UCSD-AML1 (cell line): Measurements from ENCODE around the gene CPPED1.
"Not testable (repeated sequence)": the region's sequence is repeated elsewhere in the genome, so short reads cannot be mapped to it uniquely, and the experiment has no call there.

Source experiments
- DNase-seq: peaks from one replicate; lab custom pipeline; 2025; ENCODE audit not compliant: unreplicated experiment; lab: John Stamatoyannopoulos, UW

Gene CPPED1, protein sequence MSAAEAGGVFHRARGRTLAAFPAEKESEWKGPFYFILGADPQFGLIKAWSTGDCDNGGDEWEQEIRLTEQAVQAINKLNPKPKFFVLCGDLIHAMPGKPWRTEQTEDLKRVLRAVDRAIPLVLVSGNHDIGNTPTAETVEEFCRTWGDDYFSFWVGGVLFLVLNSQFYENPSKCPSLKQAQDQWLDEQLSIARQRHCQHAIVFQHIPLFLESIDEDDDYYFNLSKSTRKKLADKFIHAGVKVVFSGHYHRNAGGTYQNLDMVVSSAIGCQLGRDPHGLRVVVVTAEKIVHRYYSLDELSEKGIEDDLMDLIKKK

DNA sequence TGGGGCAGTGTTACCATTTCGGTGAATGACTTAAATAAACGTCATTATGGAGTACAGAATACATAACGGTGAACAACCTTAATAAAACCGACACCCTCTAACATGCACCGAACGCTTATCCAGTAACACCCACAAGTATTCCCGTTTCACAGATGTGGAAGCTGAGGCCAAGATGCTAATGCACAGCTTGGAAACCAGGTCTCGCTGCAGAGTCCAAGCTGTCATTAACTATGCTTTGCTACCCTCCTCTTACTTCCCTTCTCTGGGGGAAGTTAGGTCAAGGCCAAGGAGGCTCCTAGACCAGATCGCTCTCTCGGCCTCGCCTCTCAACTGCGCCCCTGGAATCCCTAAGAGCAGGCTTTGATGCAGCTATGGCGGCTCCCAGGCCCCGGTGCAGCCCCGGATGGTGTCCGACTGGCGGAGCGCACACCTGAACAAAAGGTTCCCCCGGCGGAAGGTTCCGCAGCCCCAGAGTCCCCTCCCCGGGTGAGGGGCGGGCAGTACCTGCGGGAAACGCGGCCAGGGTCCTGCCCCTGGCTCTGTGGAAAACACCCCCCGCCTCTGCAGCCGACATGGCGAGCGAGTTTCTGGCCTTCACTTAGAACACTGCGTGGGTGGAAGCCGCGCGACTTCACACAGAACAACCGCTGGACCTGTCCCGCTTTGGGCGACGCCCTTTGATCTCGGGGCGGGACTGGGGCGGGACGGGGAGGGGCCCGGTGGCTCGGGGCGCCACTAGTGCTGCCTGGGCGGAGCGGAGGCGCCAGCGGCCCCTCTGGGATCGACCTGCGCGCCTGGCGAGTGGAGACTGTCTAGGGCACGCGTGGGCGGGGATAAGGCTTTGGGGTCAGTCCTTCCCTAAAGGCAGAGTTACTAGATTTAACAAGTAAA, at the start of gene CPPED1:
Gene CPPED1 (minus strand): TSS at position 685 of the 891 bp plus-strand sequence. CDS start 111 bp downstream, at position 574.
- DNase-seq = peak; percentile 96

DNA sequence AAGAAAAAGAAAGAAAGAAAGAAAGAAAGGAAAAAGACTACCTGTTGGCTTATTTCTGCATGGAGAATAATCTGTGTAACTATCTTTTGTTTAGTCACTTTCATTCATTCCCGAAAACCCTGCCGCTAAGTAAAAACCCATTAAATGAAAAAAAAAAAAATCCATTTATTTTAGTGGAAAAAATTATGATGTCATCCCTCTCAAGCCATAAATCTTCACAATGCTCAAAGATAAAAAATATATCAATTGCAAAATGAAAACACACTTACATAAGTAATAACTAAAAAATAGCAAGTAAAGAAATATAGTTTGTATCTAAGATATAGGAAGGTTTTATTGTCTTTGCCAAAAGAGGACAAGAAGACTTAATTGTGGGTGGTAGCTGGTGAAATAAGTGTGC, 46.5 kb upstream of the CPPED1 start:
- DNase-seq = no peak

DNA sequence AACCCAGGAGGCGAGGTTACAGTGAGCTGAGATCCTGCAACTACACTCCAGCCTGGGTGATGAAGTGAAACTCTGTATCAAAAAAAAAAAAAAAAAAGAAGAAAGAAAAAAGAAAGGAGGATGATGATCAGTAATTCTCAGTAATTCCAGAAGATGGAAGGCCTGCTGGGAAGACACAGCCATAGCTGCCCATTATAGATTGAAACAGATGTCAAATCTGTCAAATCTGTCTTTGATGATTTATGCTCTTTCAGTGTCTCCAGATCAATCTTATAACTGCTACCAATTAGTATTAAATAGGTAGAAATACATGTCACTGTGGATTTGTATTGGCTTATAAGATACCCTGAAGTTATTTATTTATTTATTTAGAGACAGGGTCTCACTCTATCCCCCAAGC, 42.9 kb upstream of the CPPED1 start:
- DNase-seq = no peak

DNA sequence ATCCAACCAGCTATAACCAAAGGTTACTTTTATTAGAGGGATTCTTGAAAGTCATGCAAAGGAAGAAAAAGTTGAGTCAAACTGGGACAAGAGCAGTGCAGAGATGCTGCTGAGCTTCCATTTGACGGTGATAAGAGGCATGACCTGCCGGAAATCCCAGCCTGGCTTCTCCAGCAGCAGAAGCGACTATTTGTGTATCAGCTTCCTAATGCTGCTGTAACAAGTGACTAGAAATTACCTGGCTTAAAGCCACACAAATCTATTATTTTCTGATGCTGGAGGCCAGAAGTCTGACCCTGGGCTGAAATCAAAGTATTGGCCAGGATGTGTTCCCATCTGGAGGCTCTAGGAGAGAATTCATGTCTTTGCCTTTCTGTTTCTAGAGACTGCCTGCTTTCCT, 41.6 kb upstream of the CPPED1 start:
- no peak for DNase-seq

DNA sequence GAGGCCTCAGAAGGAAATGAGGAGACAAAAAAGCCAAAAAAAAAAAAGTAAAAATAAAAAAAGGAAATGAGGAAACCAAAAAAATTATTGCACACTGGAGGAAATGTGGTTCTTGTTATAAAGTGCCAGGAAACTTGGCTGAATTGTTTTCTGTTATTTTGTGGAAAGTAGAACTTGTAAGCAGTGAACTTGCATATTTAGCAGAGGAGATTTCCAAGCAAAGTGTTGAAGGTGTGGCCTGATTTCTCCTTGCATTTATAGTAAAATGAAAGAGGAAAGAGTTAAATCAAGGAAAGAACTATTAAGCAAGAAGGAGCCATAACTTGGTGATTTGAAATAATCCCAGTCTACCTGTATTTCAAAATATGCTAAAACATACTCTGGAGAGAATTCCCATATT, 34.1 kb upstream of the CPPED1 start:
- no peak for DNase-seq

DNA sequence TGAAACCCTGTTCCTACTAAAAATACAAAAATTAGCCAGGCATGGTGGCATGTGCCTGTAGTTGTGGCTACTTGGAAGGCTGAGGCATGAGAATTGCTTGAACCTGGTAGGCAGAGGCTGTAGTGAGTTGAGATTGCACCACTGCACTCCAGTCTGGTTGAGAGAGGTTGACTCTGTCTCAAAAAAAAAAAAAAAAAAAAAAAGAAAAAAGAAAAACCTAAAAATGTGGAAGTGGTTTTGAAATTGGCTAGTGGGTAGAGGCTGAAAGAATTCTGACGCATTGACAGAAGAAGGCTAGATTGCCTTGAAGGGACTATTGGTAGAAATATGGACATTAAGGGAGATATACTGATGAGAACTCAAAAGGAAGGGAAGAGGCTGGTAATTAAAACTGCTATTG, 33.6 kb upstream of the CPPED1 start:
- no peak for DNase-seq

DNA sequence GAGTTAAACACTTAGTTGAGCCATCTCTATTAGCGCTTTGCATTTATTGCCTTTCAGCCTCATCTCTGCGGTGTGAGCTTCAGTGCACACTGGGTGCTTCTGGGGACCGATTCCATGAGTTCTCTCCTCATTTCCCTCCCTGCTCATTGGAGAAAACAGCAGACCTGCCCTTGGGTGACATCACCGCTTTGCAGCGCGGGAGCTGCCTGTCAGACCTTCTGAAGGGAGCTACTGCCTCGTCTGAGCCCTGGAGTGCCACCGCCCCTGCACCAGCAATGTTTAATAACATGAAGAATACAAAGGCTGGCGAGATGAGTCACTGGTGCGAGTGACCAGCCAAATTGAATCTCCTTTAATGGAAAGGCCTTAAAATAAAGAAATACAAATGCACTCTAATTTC, 30.2 kb upstream of the CPPED1 start:
- no peak for DNase-seq

DNA sequence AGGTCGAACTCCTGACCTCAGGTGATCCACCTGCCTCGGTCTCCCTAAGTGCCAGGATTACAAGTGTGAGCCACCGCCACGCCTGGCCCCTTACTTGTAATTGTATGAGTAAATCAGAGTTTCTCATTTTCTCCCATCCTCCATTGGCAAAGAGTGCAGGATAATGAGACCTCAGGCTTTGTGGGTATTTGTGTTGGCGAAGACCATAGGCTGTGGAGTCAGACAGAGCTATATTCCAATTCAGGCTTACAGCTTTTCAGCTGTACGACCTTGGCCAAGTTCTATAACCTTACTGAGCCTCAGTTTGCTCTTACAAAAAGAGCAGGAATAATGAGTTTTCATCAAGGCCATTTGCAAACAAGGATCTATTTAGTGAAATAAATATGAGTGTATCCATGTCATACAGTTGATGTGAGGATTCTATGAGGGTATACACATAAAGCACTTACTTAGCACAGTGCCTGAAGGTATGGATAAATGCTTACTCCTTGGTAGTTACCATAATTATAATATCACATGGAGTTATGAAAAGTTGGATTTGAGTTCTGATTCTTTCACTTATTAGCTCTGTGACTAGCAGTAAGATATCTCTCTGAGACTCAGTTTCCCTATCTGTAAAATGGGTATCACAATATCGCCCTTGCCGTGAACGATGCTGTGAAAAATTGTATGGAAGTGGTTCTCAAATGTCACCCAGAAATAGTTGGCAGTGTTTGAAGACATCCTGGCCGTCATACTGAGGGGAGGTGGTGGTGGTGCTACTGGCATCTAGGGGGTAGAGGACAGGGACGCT, 25.6 kb upstream of the CPPED1 start:
- no peak for DNase-seq

DNA sequence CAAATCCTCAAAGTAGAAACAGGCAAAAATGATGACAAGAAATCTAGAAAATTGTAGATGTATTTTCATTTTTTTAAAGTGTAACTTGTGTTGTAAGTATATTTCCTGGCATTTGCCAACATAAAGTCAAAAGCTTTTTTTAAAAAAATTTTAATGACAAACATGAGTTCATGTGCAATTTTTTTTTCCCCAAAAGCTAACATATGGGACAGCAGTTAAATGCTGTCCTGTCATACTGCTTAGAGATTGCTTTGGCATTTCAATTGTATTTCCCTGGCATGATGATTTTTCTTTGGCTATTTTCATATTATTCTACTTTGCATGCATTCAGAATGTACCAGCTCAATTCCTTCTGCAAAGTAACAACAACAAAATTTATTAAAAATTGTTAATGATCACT, 24.5 kb upstream of the CPPED1 start:
- DNase-seq = no peak

DNA sequence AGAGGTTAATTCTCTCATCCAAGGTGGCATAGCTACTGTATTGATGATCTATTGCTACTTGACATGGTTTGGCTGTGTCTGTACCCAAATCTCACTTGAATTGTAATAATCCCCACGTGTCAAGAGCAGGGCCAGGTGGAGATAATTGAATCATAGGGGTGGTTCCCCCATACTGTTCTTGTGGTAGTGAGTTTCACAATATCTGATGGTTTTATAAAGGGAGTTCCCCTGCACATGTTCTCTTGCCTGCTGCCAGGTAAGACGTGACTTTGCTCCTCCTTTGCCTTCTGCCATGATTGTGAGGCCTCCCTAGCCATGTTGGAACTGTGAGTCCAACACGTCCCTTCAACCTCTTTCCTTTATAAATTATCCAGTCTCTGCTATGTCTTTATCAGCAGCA, 22.9 kb upstream of the CPPED1 start:
- DNase-seq = no peak

DNA sequence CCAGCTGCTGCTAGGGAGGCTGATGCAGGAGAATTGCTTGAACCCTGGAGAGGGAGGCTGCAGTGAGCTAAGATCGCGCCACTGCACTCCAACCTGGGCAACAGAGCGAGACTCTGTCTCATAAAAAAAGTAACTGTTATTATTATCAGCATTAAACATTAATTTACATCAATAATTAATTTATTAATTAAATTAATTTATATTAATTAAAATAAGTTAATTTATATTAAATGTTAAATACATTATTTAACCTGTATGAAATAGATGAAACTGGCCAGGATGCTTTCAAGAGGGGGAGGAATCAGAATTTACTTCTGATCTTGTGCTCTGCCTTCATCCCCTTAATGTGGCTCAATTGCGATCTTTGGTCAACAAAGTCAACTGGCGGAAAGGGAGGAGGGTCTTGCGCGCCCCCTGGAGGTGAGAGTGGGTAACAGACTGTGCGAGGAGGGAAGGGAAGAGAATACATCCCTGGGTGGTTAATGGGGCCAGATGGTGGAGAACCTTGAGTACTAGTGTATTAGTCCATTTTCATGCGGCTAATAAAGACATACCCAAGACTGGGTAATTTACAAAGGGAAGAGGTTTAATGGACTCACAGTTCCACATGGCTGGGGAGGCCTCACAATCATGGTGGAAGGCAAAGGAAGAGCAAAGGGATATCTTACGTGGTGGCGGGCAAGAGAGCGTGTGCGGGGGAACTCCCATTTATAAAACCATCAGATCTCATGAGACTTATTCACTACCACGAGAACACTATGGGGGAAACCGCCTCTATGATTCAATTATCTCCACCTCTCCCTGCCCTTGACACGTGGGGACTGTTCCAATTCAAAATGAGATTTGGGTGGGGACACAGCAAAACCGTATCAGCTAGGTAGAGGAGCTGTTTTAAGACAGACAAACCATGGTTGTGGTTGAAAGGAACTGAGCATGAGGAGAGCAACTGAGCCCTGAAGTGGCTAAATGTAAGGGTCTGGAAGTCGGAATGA, 15.7 kb upstream of the CPPED1 start:
- peak; percentile 75 for DNase-seq

DNA sequence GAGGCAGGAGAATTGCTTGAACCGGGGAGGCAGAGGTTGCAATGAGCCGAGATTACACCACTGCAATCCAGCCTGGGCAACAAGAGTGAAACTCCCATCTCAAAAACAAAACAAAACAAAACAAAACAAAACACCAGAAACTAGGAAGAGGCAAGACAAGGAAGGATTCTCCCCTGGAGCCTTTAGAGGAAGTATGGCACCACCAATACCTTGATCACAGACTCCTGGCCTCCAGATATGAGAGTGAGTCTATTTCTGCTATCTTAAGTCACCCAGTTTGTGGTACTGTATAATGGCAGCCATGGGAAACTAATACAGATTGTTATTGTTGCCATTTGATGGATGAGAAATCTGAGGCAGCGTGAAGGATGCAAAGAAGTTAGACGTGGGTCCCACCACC, 14.6 kb upstream of the CPPED1 start:
- DNase-seq = no peak

DNA sequence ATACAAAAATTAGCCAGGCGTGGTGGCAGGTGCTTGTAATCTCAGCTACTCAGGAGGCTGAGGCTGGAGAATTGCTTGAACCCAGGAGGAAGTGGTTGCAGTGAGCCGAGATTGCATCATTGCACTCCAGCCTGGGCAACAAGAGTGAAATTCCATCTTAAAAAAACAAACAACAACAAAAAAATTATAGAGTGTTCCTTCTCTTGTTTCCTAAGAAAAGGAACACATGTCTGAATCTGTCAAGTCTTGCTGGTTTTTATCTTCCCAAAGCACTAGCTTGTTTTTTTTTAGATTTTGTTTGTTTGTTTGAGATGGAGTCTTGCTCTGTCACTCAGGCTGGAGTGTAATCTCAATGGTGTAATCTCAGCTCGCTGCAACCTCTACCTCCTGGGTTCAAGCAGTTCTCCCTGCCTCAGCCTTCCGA, 13.1 kb upstream of the CPPED1 start:
- not testable (repeated sequence) for DNase-seq

DNA sequence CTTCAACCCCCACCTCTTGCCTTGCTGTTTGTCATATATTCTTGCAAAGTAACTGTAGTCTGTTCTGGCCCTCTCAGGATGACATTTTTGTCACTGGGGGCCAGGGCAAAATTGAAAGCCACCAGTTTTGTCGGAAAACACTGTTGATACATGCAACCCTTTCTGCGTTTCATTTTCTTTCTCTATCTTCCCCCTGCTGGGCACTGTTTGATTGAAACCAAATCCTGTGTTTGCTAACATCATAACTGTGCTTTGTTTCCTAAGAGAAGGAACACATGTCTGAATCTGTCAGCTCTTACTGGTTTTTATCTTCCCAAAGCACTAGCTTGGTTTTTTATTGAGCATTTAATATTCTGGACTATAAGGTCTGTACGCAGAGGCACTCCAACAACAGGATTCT, 11.7 kb upstream of the CPPED1 start:
- no peak for DNase-seq

DNA sequence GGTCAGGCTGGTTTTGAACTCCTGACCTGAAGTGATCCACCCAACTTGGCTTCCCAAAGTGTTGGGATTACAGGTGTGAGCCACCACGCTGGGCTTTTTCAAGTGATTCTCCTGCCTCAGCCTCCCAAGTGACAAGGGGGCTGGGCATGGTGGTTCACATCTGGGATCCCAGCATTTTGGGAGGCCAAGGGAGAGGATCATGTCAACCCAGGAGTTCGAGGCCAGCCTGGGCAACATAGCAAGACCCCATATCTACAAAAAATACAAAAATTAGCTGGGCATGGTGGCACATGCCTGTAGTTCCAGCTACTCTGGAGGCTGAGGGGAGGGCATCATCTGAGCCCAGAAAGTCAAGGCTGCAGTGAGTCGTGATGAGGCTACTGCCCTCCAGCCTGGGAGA, 10.0 kb upstream of the CPPED1 start:
- not testable (repeated sequence) for DNase-seq

DNA sequence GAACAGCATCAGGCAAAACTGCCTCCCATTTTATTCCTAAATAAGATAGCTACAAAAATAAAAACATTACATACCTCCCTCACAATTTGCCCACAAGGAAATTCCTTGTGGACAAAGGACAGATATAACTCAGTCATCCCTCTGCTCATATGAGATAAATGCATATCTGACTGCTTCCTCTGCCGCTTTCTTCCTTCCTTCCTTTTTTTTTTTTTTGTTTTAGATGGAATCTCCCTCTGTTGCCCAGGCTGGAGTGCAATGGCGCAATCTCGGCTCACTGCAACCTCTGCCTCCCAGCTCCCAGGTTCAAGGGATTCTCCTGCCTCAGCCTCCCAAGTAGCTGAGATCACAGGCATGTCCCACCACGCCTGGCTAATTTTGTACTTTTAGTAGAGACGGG, 9.6 kb upstream of the CPPED1 start:
- DNase-seq = not testable (repeated sequence)

DNA sequence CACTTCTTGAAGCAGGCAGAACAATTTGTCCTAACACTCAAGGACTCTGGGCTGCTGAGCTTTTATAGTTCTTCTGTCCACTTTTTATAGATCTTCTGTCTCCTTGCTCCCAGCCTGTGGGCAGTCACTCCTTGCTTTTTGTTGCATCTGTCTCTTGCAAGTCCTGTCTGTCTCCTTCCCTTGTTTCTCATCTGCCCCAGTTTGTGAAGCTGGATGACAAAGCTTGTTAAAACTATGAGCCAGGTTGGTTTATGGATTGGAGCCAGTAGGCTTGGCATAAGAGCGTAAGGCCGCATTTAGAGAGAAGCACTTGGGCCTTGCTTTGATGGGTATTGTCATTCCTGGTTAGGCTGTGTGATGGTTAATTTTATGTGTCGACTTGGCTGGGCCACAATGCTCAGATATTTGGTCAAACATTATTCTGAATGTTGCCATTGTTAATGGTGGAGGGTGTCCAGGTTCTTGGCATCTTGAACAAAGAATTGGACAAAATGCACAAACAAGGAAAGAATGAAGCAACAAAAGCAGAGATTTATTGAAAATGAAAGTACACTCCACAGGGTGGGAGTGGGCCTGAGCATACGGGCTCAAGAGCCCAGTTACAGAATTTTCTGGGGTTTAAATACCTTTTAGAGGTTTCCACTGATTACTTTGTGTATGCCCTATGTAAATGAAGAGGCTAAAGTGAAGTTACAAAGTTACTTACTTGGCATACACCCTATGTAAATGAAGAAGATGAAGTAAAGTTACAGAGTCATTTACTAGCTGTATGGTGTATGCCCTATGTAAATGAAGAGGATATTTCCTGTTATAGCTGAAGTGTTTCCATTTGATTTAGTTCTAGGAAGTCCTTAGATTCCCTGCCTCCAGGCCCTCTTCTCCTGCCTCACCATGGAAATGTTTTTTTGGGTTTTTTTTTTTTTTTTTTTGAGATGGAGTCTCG, 8.0 kb upstream of the CPPED1 start:
- no peak for DNase-seq

DNA sequence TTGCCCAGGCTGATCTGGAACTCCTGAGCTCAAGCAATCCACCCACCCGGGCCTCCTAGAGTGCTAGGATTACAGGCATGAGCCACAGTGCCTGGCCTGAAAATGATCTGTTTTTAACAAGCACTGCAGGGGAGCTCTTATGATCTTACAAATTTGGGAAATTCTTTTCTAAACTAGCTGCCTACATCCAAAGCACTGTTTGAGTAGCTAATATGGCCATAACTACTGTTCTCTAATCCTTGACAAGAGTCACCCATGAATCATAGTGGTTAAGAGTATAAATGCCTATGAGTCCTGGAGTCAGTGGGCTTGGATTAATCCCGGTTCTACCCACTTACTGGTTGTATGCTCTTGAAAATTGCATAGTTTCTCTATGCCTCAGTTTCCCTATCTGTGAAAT, 1.4 kb upstream of the CPPED1 start:
- no peak for DNase-seq

DNA sequence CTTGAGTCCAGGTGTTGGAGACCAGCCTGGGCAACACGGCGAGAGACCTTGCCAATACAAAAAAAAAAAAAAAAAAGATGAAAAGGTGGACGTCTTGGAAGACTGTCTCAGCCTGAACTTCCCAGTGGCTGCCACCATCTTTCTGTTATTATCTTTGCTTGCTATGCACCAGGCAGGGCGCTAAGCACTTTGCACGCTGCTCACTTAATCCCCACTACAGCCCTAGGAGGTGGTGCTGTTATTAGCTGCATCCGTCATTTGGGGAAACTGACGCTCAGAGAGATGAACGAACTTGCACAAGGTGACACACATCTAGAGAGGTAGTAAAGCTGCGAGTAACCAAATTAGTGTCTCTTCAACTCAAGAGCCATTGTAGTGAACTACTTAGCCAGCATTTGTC, 708 bp upstream of the CPPED1 start:
- DNase-seq = no peak
